Esophagus muscularis mucosa (tissue), 3 donors: ENCODE data around the gene NDUFB1.

ENCODE experiments used
- CTCF ChIP-seq, 3 experiments: fragments of 200-600 bp in 2 of 3; fragments of 450-650 bp in 1 of 3; sonication (generic) in 2 of 3; IDR thresholded peaks; one replicate each; pipeline ENCODE4 v1.5.1; 2017 to 2019; ENCODE audit warnings: antibody characterized with exemption in 3 of 3, mild to moderate bottlenecking in 2 of 3, moderate library complexity in 1 of 3
- POLR2A ChIP-seq: fragments of 450-650 bp; IDR thresholded peaks from one replicate; pipeline ENCODE4 v1.6.1; 2017; ENCODE audit warnings: antibody characterized with exemption, moderate library complexity, mild to moderate bottlenecking, low read depth

- TF ChIP-seq CTCF (IDR thresholded peaks at IDR 0.05): peak; percentile 81 to 88 (median 82)
- TF ChIP-seq POLR2A: peak; percentile 30
Observed at GRCh38 chr14:92106143-92106926, 15.2 kb downstream of the NDUFB1 start, which contains the start of gene ATXN3.
